Activated CD4-positive, alpha-beta T cell treated with anti-CD3 and anti-CD28 coated beads for 24 hours (primary cell): ENCODE results near the gene VCY1B.
"Not testable (repeated sequence)": the region's sequence is repeated elsewhere in the genome, so short reads cannot be mapped to it uniquely, and the experiment has no call there.

Experiments used
- DNase-seq, 2 donors: peaks; one replicate each; pipeline ENCODE4 v3.0.0-alpha.2; 2020; ENCODE audit warnings: low read depth in 2 of 2

The VCY1B gene

DNA sequence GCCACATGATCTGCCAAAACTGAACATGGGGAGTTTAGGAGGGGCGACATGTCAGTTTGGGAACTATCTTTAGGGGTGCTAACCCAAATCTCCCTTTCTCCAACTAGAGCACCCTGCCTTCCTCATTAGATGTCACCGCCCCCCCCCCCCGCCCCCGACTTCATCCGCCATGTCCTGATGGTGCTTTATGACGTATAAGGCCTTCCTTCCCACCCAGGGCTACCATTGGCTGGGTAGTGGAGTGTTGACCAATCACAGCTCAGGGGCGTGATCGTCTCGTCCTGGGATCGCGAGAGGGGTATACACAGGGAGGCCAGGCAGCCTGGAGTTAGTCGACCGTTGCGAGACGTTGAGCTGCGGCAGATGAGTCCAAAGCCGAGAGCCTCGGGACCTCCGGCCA is at the start of gene VCY1B:
VCY1B (plus strand) TSS at position 301 of the 400 bp plus-strand sequence; CDS start at position 364, 63 bp downstream.
- not testable (repeated sequence) for DNase-seq

DNA sequence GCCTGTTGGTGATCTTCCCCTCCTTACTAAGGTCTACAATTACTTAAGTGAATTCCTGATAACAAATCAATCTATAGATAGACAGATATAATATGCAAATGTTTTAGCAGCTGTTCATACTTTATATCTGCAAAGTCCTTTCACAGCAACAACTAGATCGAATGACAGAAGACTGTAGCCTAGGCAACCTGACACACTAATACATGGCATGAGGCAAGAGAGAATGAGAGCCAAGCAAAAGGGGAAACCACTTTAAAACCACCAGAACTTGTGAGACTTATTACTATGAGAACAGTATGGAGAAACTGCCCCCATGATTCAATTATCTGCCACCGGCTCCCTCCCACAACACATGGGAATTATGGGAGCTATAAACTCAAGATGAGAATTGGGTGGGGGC is 44.1 kb upstream of the VCY1B start:
- DNase-seq = not testable (repeated sequence)

DNA sequence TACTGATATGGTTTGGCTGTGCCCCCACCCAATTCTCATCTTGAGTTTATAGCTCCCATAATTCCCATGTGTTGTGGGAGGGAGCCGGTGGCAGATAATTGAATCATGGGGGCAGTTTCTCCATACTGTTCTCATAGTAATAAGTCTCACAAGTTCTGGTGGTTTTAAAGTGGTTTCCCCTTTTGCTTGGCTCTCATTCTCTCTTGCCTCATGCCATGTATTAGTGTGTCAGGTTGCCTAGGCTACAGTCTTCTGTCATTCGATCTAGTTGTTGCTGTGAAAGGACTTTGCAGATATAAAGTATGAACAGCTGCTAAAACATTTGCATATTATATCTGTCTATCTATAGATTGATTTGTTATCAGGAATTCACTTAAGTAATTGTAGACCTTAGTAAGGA is 25.6 kb upstream of the VCY1B start:
- not testable (repeated sequence) for DNase-seq

DNA sequence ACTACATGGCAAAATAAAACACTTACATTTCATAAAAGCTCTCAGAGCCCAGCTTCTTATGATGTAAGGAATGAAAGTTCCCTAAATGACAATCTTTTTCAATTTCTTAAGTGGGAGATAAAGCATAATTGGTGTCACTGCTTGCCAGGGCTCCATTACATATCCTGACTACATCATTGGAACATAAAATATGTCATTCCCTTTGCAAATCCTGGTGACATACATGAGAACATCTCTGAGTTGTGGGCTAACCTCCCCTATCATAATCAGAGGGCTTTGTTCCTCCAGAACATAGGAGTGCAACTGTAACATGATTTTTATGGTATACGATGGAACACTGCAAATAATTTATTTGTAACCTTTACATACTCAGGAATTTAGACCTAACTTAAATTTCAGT is 29.9 kb downstream of the VCY1B start:
- DNase-seq = no peak
